Thyroid gland (tissue), 4 donors: Measurements from ENCODE around the gene LSAMP. TPM values are rescaled to one million over a fixed set of nuclear protein-coding genes. Genes with fewer than 3 reads are reported as not detected.

Source experiments
- DNase-seq, 2 donors: peaks; one replicate each; pipeline ENCODE4 v3.0.0-alpha.2; 2019
- H3K27ac ChIP-seq, 3 donors: fragments of 200-600 bp; sonication (generic); 1 replicate in 2 of 3; 2 replicates in 1 of 3; pipeline ENCODE4 v1.5.1; 2016 to 2019; ENCODE audit warnings: mild to moderate bottlenecking in 1 of 3, moderate library complexity in 1 of 3
- H3K27me3 ChIP-seq: fragments of 200-600 bp; sonication (generic); one replicate; pipeline ENCODE4 v1.5.1; 2019
- H3K36me3 ChIP-seq, 2 donors: fragments of 200-600 bp; sonication (generic); one replicate each; pipeline ENCODE4 v1.5.1; 2016 to 2019
- H3K4me1 ChIP-seq, 2 donors: fragments of 200-600 bp; sonication (generic); one replicate each; pipeline ENCODE4 v1.5.1; 2017 to 2019
- H3K4me3 ChIP-seq, 3 donors: fragments of 200-600 bp; sonication (generic); replicated peaks in 1 of 3; 1 replicate in 2 of 3; 2 replicates in 1 of 3; pipeline ENCODE4 v1.5.1; 2016; ENCODE audit warnings: mild to moderate bottlenecking in 1 of 3
- H3K9me3 ChIP-seq: fragments of 200-600 bp; sonication (generic); one replicate; pipeline ENCODE4 v1.5.1; 2017
- CTCF ChIP-seq, 6 experiments: fragments of 200-600 bp in 3 of 6; fragments of 450-650 bp in 3 of 6; sonication (generic) in 3 of 6; IDR thresholded peaks; one replicate each; pipeline ENCODE4 v1.5.1; 2016 to 2019; ENCODE audit warnings: antibody characterized with exemption in 6 of 6, mild to moderate bottlenecking in 2 of 6, inconsistent platforms in 1 of 6, moderate library complexity in 1 of 6
- POLR2A ChIP-seq, 2 donors: fragments of 450-650 bp; IDR thresholded peaks; one replicate each; pipeline ENCODE4 v1.6.1; 2017; ENCODE audit warnings: antibody characterized with exemption in 2 of 2, mild to moderate bottlenecking in 2 of 2, moderate library complexity in 1 of 2
- WGBS, 2 donors: methylation state at CpG; one replicate each; pipeline ENCODE4 v1.1.5; 2017; 5-methylcytosine and 5-hydroxymethylcytosine counted together
- intact Hi-C: fragments of 100-400 bp; cut with DNase I; formaldehyde crosslinking; loops from one replicate; pipeline ENCODE4 v1.15.1; 2023
- total RNA-seq, 4 donors: library from RNA; depleted of rRNA; stranded (reverse); fragments of >200 nt; gene quantifications; one replicate each; pipeline ENCODE4 v1.2.3, GENCODE V29; 2016

Gene LSAMP
- total RNA-seq, 4 donors from 2014 or later = 0.78 to 2.0 (median 1.8) TPM

DNA sequence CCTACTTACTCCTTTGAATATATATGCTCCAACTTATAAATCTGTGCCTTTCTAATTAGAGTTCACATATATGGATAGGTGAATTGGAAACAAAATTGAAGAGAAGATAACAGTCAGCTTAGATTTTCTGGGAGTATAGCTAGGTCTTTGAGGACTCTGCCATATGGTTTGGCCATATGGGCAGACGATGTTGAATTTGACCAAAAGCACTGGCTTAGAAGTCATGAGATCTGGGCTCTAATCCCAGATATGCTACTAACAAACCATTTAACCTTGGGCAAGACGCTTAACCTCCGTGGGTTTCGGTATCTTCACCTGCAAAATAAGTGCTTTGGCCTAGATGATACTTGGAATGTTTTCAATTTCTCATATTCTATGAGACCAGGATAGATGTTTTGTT is 154.1 kb downstream of the LSAMP start:
- Histone ChIP-seq H3K27me3 (no peaks in the 10 kb centered on the region), H3K9me3 (no peaks in the 10 kb centered on the region), H3K4me3 (no peak overlapping the region), H3K4me1 (no peaks in the 10 kb centered on the region), H3K27ac (no peak overlapping the region), H3K36me3 (no peaks in the 10 kb centered on the region)
- intact Hi-C loops = no loop called here
- TF ChIP-seq POLR2A (IDR thresholded peaks at IDR 0.05) (no peak), CTCF (IDR thresholded peaks at IDR 0.05) (no peak)
- WGBS, 2 donors = 92 to 93% methylated on average over 4 of the region's 4 CpGs
- no peak for DNase-seq

GRCh38 chr3:116288485-116288884 is 156.8 kb downstream of the LSAMP start:
- Histone ChIP-seq H3K4me1 (no peaks in the 10 kb centered on the region), H3K27me3 (no peaks in the 10 kb centered on the region), H3K36me3 (no peaks in the 10 kb centered on the region), H3K27ac (no peak overlapping the region), H3K4me3 (no peak overlapping the region), H3K9me3 (no peaks in the 10 kb centered on the region)
- DNase-seq = no peak
- TF ChIP-seq POLR2A (IDR thresholded peaks at IDR 0.05) = no peak
- intact Hi-C loops = no loop called here
- WGBS, 2 donors = 69 to 78% methylated on average over 4 of the region's 4 CpGs

DNA sequence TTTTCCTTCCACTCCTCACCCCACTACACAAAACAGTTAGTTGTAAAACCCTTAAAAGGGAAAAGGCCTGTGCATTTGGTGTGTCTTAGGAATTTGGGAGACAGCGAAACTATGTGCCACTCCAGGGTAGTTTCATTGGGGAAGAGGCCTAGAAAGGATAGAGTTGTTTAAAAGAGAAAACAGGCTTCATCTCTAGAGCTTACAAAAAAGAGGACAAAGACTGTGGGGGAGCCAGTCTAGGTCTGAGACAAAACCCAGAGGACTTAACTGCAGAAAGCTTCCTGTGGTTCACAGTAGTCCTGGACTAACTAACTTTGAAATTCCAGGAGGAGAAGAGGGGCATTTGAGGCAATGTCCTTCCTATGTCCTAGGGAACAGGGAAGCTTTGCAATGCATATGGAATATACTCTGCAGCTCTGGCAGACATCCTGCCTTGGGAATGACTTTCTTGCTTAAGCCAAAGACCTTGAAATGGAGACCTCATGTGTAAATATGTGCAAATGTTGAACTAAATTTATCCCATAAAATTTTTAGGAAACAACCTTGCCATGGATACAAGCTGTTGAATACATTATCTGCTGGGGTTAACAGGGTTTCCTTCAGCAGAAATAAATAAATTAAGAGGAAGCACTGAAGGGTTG is 159.4 kb downstream of the LSAMP start:
- Histone ChIP-seq H3K4me3 (no peak overlapping the region), H3K9me3 (no peaks in the 10 kb centered on the region), H3K27me3 (no peaks in the 10 kb centered on the region), H3K36me3 (no peaks in the 10 kb centered on the region), H3K4me1 (no peaks in the 10 kb centered on the region), H3K27ac (no peak overlapping the region)
- no peak for DNase-seq
- no peak for TF ChIP-seq POLR2A (IDR thresholded peaks at IDR 0.05)
- TF ChIP-seq CTCF (IDR thresholded peaks at IDR 0.05) = no peak
- WGBS, 2 donors = 89 to 91% methylated on average over 1 of the region's 1 CpG
- intact Hi-C loops = no loop called here

- TF ChIP-seq POLR2A (IDR thresholded peaks at IDR 0.05) = no peak
- TF ChIP-seq CTCF (IDR thresholded peaks at IDR 0.05) = no peak
- 70 to 76% methylated on average over 4 of the region's 4 CpGs for WGBS, 2 donors
- Histone ChIP-seq H3K27ac (no peak overlapping the region), H3K4me3 (no peak overlapping the region), H3K9me3 (no peaks in the 10 kb centered on the region), H3K4me1 (no peaks in the 10 kb centered on the region), H3K36me3 (no peaks in the 10 kb centered on the region), H3K27me3 (no peaks in the 10 kb centered on the region)
- intact Hi-C loops = no loop called here
- DNase-seq = no peak
Observed at GRCh38 chr3:116281313-116282143, 163.8 kb downstream of the LSAMP start.

DNA sequence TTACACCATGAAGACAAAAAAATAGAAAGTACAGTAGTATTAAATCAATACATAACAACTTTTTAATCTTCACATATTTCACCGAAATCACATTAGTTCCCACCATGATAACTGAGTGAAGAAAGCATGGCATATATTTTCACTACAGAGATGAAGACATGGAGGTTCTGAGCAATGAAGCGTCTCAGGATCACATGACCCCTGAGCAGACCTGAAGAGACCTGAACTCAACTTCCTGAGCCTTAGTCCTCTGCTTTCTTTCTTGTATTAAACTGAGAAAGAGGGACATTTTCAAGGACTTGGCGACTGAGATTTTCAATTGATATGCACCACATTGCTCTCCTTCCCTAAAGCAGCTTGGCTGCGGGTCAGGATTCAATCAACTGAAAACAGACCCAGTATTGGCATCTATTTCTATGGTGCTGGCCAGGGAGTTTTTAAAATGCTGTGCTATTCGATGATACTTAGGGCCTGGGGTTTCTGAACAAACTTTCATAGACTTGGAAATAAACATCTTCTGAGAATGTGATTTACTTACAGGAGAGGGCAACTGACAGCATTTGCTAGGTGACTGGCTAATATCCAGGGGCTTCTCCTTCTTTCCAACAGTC is 165.1 kb downstream of the LSAMP start:
- H3K9me3 ChIP-seq = no peaks in the 10 kb centered on the region
- no peak overlapping the region for H3K4me3 ChIP-seq
- DNase-seq = no peak
- H3K27me3 ChIP-seq = no peaks in the 10 kb centered on the region
- 69 to 78% methylated on average over 5 of the region's 5 CpGs for WGBS, 2 donors
- no peak for TF ChIP-seq CTCF (IDR thresholded peaks at IDR 0.05)
- no peak for TF ChIP-seq POLR2A (IDR thresholded peaks at IDR 0.05)
- intact Hi-C loops = no loop called here
- H3K36me3 ChIP-seq = no peaks in the 10 kb centered on the region
- H3K27ac ChIP-seq = no peak overlapping the region
- H3K4me1 ChIP-seq = no peaks in the 10 kb centered on the region
